NCI-H524 (cell line): ENCODE results near the gene CALM3.
"Not testable (repeated sequence)": the region's sequence is repeated elsewhere in the genome, so short reads cannot be mapped to it uniquely, and the experiment has no call there.

Experiments used
- DNase-seq, 2 experiments: peaks; one replicate each; lab custom pipeline; 2025; lab: John Stamatoyannopoulos, UW

Gene CALM3

GRCh38 chr19:46615966-46616365, 14.8 kb downstream of the CALM3 start:
- DNase-seq = no peak

DNA sequence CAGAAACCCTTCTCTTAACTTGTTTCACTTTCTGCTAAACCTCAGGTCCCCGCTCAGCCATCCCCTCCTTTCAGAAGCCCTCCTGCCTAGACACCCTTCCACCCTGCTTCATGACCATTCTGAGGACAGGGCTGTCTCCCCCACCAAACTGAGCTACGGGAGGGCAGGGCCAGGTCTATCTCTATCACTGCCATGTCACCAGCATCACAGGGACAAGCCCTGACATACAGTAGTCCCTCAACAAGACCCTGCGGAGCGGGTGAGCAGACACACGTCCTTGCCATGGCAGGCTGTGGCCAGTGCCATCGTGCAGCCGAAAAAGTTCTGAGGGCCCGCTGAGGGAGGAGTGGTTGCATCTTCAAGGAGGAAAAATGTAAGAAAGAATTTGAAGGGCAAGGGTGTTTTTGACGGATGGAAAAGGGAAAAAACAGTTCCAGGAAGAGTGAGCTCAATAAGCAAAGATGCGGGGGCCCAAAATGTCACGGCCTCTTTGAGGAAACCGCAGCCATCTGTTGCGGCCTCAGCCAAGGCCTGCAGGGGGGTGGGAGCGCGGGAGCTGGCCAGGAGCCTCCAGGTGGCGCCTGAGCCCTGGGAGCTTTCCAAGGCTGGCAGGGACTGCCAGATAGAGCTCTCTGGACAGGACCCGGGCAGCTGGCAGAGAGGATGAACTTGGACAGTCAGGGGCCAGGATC, 15.6 kb downstream of the CALM3 start:
- peak; percentile 79 to 82 for DNase-seq

DNA sequence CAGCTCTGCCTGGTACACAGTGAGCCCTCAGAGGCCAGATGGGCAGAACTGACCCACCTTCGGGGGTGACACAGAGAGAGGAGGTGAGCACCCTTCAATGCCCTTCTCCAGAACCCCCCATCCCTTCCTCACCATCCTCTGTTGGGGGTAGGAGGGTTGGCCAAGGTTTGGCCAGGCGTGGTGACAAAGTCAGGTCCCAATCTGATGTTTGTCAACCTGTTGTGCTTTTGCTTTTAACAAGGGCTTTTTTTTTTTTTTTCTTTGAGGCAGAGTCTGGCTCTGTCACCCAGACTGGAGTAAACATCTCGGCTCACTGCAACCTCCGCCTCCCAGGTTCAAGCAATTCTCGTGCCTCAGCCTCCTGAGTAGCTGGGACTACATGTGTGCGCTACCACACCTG, 16.5 kb downstream of the CALM3 start:
- DNase-seq = no peak

DNA sequence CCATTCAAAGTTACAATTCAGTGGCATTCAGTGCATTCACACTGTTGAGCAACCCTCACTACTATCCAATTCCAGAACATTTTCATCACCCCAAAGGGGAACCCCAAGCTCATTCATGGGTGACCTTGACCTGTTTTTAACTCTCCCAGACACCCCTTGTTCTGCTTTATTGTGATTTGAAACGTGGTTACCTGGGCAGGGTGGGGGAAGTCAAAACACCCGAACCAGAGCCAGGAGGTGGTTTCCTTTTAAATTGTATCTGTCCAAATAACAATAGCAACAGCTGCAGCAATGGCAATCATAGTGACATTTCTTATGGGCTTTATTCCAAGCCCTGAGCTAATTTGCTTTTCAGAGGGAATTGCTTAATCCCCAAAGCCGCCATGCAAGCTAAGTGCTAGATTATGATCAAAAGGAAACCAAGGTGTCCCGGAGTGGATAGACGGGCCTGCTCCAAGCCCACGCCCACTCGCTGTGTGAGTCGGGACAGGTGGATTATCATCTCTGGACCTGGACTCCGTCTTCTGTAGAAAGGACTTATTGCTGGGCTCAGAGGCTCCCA, 17.6 kb downstream of the CALM3 start:
- peak; percentile 28 to 48 for DNase-seq

DNA sequence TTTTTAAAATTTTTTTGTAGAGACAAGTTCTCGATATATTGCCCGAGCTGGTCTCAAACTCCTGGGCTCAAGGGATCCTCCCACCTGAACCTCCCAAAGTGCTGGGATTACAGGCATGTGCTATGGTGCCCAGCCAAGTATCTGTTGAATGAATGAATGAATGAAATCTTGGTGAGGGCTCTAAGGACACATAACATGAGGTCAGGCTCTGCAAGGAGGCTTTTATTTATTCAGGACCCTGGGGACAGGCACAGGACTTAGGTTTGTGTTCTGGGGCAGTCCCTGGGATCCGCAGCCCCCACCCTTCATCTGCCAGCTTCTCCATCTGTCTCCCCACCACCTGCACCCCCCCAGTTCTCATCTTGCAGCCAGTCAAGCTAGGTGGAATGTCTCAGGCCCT, 19.1 kb downstream of the CALM3 start:
- peak in 1 of 2 experiments; percentile 42 for DNase-seq

GRCh38 chr19:46620716-46621115, 19.6 kb downstream of the CALM3 start:
- DNase-seq = peak; percentile 24 to 42

GRCh38 chr19:46621191-46622117, 20.3 kb downstream of the CALM3 start:
- DNase-seq = no peak

GRCh38 chr19:46622118-46622446, 21.0 kb downstream of the CALM3 start:
- no peak for DNase-seq

DNA sequence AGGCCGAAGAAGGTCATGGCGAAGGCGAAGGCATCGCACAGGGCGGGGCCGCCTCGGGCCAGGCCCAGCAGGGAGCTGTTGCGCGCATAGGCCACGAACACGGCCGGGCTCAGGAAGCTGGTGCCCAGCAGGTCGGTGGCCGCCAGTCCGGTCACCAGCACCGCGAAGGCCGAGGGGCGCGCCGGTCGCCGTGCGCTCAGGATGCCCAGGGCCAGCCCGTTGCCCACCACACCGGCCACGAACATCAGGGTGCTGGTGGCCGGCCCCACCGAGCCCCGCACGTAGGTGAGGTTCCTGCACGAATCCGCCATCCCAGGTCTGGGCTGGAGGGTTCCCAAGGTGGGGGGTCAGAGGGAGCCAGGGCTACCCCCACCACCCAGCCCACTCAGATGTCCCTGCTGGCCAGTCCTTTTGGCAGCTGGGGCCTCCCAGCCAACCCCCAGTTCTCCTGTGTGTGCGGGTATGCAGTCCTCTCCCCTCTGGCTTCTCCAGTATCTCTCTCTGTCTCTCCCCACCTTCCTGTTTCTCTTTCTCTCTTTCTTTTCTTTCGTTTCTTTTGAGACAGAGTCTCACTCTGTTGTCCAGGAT, 22.9 kb downstream of the CALM3 start:
- DNase-seq = no peak

GRCh38 chr19:46624958-46625661, 24.0 kb downstream of the CALM3 start, which contains the start of gene PTGIR:
Gene PTGIR, minus strand, starts transcription at chr19:46625089. Its CDS starts 864 bp downstream, at chr19:46624225.
- DNase-seq = no peak

GRCh38 chr19:46625731-46626130, 24.6 kb downstream of the CALM3 start:
- DNase-seq = no peak

DNA sequence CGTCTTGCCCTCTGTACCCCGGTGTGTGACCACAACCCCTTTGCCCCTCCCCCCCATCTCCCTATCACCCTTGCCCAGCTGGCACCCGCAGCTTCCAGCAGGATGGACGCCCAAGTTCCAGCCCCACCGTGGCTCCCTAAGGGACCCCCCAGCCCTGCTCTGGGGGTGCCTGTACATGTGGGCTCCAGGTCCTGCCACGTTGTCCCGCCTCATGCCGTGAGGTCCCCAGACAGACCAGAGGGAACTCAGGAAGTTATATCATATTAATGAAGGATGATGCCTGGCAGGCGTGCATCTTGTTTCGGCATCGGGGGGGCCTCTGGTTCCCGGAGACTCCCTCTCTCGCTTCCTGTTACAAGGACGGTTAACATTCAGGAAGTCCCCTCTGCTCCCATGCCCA, 25.3 kb downstream of the CALM3 start:
- DNase-seq = no peak

DNA sequence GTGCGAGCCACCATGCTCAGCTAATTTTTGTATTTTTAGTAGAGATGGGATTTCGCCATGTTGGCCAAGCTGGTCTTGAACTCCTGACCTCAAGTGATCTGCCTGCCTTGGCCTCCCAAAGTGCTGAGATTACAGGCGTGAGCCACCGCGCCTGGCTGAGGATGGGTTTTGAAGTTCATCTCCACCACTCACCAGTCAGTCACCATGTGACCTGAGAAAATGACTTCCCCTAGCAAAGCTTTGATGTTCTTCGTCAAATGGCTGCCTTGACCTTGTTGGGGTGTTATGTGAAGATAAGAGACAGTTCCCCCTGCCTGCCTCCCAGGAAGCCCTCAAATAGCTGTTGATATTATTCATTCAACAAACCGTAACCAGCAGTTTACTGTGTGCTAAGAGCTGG, 27.8 kb downstream of the CALM3 start:
- DNase-seq = not testable (repeated sequence)

GRCh38 chr19:46629546-46630025, 28.5 kb downstream of the CALM3 start:
- DNase-seq = peak in 1 of 2 experiments; percentile 26

DNA sequence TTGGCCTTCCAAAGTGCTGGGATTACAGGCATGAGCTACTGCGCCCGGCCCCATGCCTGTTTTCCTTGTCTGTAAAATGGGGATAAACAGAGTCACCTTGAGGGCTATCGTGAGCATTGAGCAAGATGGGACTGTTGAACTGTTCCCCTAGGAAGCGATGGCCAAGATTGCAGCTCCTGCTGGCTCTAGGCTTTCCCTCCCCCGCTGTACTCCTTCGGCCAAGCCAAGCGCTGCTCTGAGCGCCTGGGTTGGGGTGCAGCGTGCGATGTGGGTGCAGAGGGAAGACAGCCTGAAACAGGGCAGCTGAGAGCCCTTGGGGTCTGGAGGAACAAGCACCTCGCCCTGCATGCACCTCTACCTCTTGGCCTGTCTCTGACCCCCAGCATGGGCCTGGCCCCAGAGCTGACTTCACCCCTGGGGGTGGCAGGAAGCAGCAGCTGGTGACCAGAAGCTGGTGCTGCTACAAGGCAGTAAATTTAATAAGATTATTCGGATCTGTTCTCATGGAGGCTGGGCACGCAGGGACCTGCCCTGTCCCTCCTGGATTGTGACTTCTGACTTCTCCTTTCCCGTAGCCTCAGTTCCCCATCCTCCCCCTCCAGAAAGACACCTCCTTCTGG, 29.6 kb downstream of the CALM3 start:
- peak; percentile 41 to 74 for DNase-seq

DNA sequence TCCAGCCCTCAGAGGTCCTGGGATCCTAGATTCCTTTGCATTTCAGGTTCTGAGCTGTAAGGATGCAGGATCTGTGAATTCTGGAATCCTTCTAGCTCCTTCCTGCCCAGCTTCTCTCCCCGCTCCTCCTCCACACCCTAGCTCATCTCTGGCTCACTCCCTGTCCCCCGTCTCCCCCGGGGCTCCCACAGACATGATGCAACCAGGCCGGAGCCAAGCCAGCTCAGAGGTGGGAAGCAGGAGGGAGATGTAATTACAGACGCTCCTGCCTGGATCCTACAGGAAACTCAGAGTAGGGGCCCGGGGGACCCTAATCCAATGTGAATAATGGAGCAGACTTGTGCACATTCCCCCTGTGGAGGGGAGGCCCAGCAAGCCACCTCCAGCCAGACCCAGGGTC, 30.4 kb downstream of the CALM3 start:
- DNase-seq = peak in 1 of 2 experiments; percentile 12

GRCh38 chr19:46633130-46633529, 32.0 kb downstream of the CALM3 start:
- DNase-seq = no peak

GRCh38 chr19:46634045-46634655, 33.0 kb downstream of the CALM3 start:
- DNase-seq = peak; percentile 63 to 66

GRCh38 chr19:46634656-46635218, 33.6 kb downstream of the CALM3 start:
- DNase-seq = peak; percentile 54 to 81
